B cell (primary cell): ENCODE results near the gene ZMAT5. TPM values are rescaled to one million over a fixed set of nuclear protein-coding genes. Genes with fewer than 3 reads are reported as not detected.

Source experiments
- ATAC-seq: fragments of 200-7000 bp; cut with Tn5 transposase; one replicate; pipeline ENCODE4 v1.10.0; 2021; ENCODE audit warnings: low read depth, mild to moderate bottlenecking, moderate number of reproducible peaks, moderate library complexity
- CTCF ChIA-PET: fragments of 350-600 bp; sonication (Branson Sonifier 250); formaldehyde crosslinking; loops from one replicate; lab custom pipeline; 2021; ENCODE audit warnings: antibody characterized with exemption, inconsistent platforms; lab: Charles Lee
- POLR2A ChIA-PET: fragments of 350-600 bp; sonication (Branson Sonifier 250); formaldehyde crosslinking; loops from one replicate; lab custom pipeline; 2021; ENCODE audit warnings: antibody characterized with exemption; lab: Charles Lee
- DNase-seq: peaks from one replicate; pipeline ENCODE4 v3.0.0; 2013
- H2AFZ ChIP-seq: 2 replicates; pipeline ENCODE4 v1.6.1; 2012; ENCODE audit warnings: mild to moderate bottlenecking, low read depth, low read length; ENCODE audit not compliant: insufficient read depth, poor library complexity, severe bottlenecking
- H3K27ac ChIP-seq, 2 donors: 1 replicate in 1 of 2; 2 replicates in 1 of 2; pipeline ENCODE4 v1.5.1; 2012 to 2013; ENCODE audit warnings: low read length in 2 of 2, mild to moderate bottlenecking in 2 of 2, moderate library complexity in 1 of 2
- H3K27me3 ChIP-seq, 4 experiments: fragments of 200-600 bp in 1 of 4; sonication (generic) in 1 of 4; replicated peaks in 1 of 4; 1 replicate in 2 of 4; 2 replicates in 2 of 4; pipeline versions ENCODE4 v1.6.1 to v1.7.0; 2013 to 2016; ENCODE audit warnings: low read length in 3 of 4, mild to moderate bottlenecking in 2 of 4, mixed read lengths in 1 of 4, moderate library complexity in 1 of 4; ENCODE audit not compliant: insufficient read depth in 4 of 4, control insufficient read depth in 3 of 4; ENCODE audit errors: control extremely low read depth in 1 of 4
- H3K36me3 ChIP-seq, 2 experiments: replicated peaks in 1 of 2; 1 replicate in 1 of 2; 2 replicates in 1 of 2; pipeline versions ENCODE4 v1.6.1 to v1.7.1; 2013; ENCODE audit warnings: low read length in 1 of 2; ENCODE audit not compliant: insufficient read depth in 2 of 2, control insufficient read depth in 1 of 2; ENCODE audit errors: control extremely low read depth in 1 of 2, extremely low read depth in 1 of 2
- H3K4me1 ChIP-seq, 2 donors: fragments of 200-600 bp in 1 of 2; sonication (generic) in 1 of 2; 1 replicate in 1 of 2; 2 replicates in 1 of 2; pipeline versions ENCODE4 v1.5.1 to v1.6.1; 2013 to 2017; ENCODE audit warnings: low read length in 2 of 2; ENCODE audit not compliant: control insufficient read depth in 2 of 2, insufficient read depth in 2 of 2
- H3K4me2 ChIP-seq: replicated peaks from 2 replicates; pipeline ENCODE3; 2012; ENCODE audit warnings: mild to moderate bottlenecking, low read depth, low read length; ENCODE audit not compliant: poor library complexity, severe bottlenecking
- H3K4me3 ChIP-seq, 5 experiments: fragments of 200-600 bp in 1 of 5; sonication (generic) in 1 of 5; 1 replicate in 3 of 5; 2 replicates in 2 of 5; pipeline versions ENCODE4 v1.5.1 to v1.7.0; 2011 to 2016; ENCODE audit warnings: low read length in 4 of 5, mild to moderate bottlenecking in 4 of 5, low read depth in 2 of 5, control low read depth in 1 of 5, moderate library complexity in 1 of 5; ENCODE audit not compliant: insufficient read depth in 1 of 5; ENCODE audit errors: control extremely low read depth in 1 of 5, extremely low read depth in 1 of 5
- H3K79me2 ChIP-seq: fragments of 200-600 bp; sonication (generic); one replicate; pipeline ENCODE4 v1.6.0; 2016; ENCODE audit warnings: low read length; ENCODE audit not compliant: control insufficient read depth, insufficient read depth
- H3K9ac ChIP-seq: fragments of 200-600 bp; sonication (generic); 2 replicates; pipeline ENCODE4 v1.6.1; 2017; ENCODE audit warnings: mild to moderate bottlenecking, low read length, moderate library complexity
- H3K9me3 ChIP-seq, 3 donors: one replicate each; pipeline versions ENCODE4 v1.6.1 to v1.7.1; 2013; ENCODE audit warnings: low read length in 2 of 3; ENCODE audit not compliant: control insufficient read depth in 2 of 3, insufficient read depth in 1 of 3; ENCODE audit errors: control extremely low read depth in 1 of 3
- H4K20me1 ChIP-seq: 2 replicates; pipeline ENCODE4 v1.6.0; 2012; ENCODE audit warnings: mild to moderate bottlenecking, low read length; ENCODE audit not compliant: insufficient read depth, control insufficient read depth, poor library complexity, severe bottlenecking
- H3K27ac Mint-ChIP-seq: one replicate; pipeline ENCODE4 v1.8.0; 2021; ENCODE audit warnings: mixed read lengths
- H3K27me3 Mint-ChIP-seq: one replicate; pipeline ENCODE4 v1.8.0; 2021; ENCODE audit warnings: mixed read lengths
- H3K4me1 Mint-ChIP-seq: one replicate; pipeline ENCODE4 v1.8.0; 2021; ENCODE audit warnings: mixed read lengths
- H3K4me3 Mint-ChIP-seq: one replicate; pipeline ENCODE4 v1.8.0; 2021; ENCODE audit warnings: mixed read lengths
- H3K9me3 Mint-ChIP-seq: one replicate; pipeline ENCODE4 v1.8.0; 2022; ENCODE audit warnings: mixed read lengths; ENCODE audit not compliant: insufficient read depth
- CTCF ChIP-seq: fragments of 200-600 bp; IDR thresholded peaks from one replicate; pipeline ENCODE4 v1.8.0; 2022; ENCODE audit warnings: antibody characterized with exemption, mild to moderate bottlenecking
- EZH2 ChIP-seq: IDR thresholded peaks from 2 replicates; pipeline ENCODE4 v1.6.1; 2012; ENCODE audit warnings: borderline replicate concordance, low read depth, mild to moderate bottlenecking, moderate library complexity, low read length; ENCODE audit not compliant: insufficient read depth, poor library complexity, severe bottlenecking
- WGBS: methylation state at CpG from one replicate; pipeline ENCODE4 v1.1.5; 2013; ENCODE audit warnings: missing lambda C conversion rate; ENCODE audit not compliant: insufficient coverage; 5-methylcytosine and 5-hydroxymethylcytosine counted together
- intact Hi-C: fragments of 100-400 bp; cut with micrococcal nuclease; formaldehyde crosslinking; loops from one replicate; pipeline ENCODE4 v1.10.0; 2022
- polyA plus RNA-seq: library from polyadenylated mRNA; depleted of rRNA; stranded (reverse); fragments of >200 nt; gene quantifications from 2 replicates; pipeline ENCODE4 v1.2.3, GENCODE V29; 2012
- total RNA-seq, 2 donors: library from RNA; stranded (reverse); fragments of 120-200 nt in 1 of 2; gene quantifications; 1 replicate in 1 of 2; 2 replicates in 1 of 2; pipeline versions ENCODE4 v1.2.3 to v1.2.4, GENCODE V29; 2013 to 2022

Gene ZMAT5
- total and polyA plus RNA-seq, 2 donors (not counting 1 experiment from before 2014, with no cell fraction given) = 17.8 to 26.3 TPM

- no peak for ATAC-seq
- intact Hi-C loops = no loop called here
- DNase-seq = no peak
- no peak overlapping the region for H3K27ac Mint-ChIP-seq
- peaks cover 25% of the 10 kb centered on the region for H3K79me2 ChIP-seq
- H3K27me3 ChIP-seq = no peaks in the 10 kb centered on the region
- H3K27me3 Mint-ChIP-seq = no peaks in the 10 kb centered on the region
- H3K4me1 Mint-ChIP-seq = peaks cover 6% of the 10 kb centered on the region
- POLR2A ChIA-PET = no interaction called here
- no peak overlapping the region for H3K4me2 ChIP-seq
- no peaks in the 10 kb centered on the region for H3K9me3 Mint-ChIP-seq
- no peaks in the 10 kb centered on the region for H3K4me1 ChIP-seq
- H4K20me1 ChIP-seq = no peaks in the 10 kb centered on the region
- H3K9me3 ChIP-seq = no peaks in the 10 kb centered on the region
- 92% methylated on average over 2 of the region's 5 CpGs for WGBS
- no peak for TF ChIP-seq CTCF
- no peak for TF ChIP-seq EZH2
- H3K27ac ChIP-seq = no peak overlapping the region
- H3K4me3 Mint-ChIP-seq = no peak overlapping the region
- CTCF ChIA-PET = no interaction called here
- peaks cover 0 to 1% of the 10 kb centered on the region in 2 experiments for H3K36me3 ChIP-seq
- no peak overlapping the region for H3K9ac ChIP-seq
- H2AFZ ChIP-seq = no peak overlapping the region
- no peak overlapping the region for H3K4me3 ChIP-seq
Measured at GRCh38 chr22:29758959-29759358, 7.8 kb downstream of the ZMAT5 start.

- TF ChIP-seq CTCF (no peak), EZH2 (no peak)
- Histone ChIP-seq H3K4me2 (no peak overlapping the region), H3K4me1 (no peaks in the 10 kb centered on the region), H3K36me3 (peaks cover 0 to 1% of the 10 kb centered on the region in 2 experiments), H3K9me3 (no peaks in the 10 kb centered on the region), H3K27ac (no peak overlapping the region), H4K20me1 (no peaks in the 10 kb centered on the region), H3K27me3 (no peaks in the 10 kb centered on the region), H2AFZ (no peak overlapping the region), H3K9ac (no peak overlapping the region), H3K79me2 (peaks cover 24% of the 10 kb centered on the region), H3K4me3 (no peak overlapping the region)
- Mint-ChIP-seq H3K27ac (no peak overlapping the region), H3K4me1 (peaks cover 6% of the 10 kb centered on the region), H3K9me3 (no peaks in the 10 kb centered on the region), H3K27me3 (no peaks in the 10 kb centered on the region), H3K4me3 (no peak overlapping the region)
- 96% methylated on average over 4 of the region's 7 CpGs for WGBS
- DNase-seq (no peak), ATAC-seq (no peak)
- ChIA-PET POLR2A (no interaction called here), CTCF (no interaction called here)
- intact Hi-C loops = no loop called here
Measured at GRCh38 chr22:29758068-29758622, 8.7 kb downstream of the ZMAT5 start.
